GM12872 (cell line): Measurements from ENCODE around the gene WHRN.

Experiments
- TF ChIP-seq, protein P1 (sequence below): IDR thresholded peaks from 3 replicates; pipeline ENCODE4 v1.5.1; 2011; ENCODE audit warnings: low read depth, mild to moderate bottlenecking, low read length, moderate library complexity; ENCODE audit not compliant: insufficient read depth

WHRN gene

DNA sequence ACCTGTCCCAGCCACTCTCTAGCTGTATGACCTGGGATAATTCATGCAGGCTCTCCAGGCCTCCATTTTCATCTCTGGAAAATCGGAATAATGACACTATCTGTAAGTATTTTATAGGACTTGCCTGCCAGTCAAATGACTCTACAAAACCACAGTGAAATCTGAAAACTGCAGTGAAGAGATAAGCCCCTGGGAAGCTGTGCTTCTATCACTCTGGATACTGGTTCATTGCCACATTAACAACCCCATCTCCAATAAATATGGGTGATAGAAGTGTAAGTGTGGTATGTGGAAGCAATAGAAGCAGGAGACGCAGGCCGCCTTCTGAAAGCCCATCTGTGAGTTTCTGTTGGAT is 31.8 kb downstream of the WHRN start:
- TF ChIP-seq, protein P1, sequence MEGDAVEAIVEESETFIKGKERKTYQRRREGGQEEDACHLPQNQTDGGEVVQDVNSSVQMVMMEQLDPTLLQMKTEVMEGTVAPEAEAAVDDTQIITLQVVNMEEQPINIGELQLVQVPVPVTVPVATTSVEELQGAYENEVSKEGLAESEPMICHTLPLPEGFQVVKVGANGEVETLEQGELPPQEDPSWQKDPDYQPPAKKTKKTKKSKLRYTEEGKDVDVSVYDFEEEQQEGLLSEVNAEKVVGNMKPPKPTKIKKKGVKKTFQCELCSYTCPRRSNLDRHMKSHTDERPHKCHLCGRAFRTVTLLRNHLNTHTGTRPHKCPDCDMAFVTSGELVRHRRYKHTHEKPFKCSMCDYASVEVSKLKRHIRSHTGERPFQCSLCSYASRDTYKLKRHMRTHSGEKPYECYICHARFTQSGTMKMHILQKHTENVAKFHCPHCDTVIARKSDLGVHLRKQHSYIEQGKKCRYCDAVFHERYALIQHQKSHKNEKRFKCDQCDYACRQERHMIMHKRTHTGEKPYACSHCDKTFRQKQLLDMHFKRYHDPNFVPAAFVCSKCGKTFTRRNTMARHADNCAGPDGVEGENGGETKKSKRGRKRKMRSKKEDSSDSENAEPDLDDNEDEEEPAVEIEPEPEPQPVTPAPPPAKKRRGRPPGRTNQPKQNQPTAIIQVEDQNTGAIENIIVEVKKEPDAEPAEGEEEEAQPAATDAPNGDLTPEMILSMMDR: no peak

DNA sequence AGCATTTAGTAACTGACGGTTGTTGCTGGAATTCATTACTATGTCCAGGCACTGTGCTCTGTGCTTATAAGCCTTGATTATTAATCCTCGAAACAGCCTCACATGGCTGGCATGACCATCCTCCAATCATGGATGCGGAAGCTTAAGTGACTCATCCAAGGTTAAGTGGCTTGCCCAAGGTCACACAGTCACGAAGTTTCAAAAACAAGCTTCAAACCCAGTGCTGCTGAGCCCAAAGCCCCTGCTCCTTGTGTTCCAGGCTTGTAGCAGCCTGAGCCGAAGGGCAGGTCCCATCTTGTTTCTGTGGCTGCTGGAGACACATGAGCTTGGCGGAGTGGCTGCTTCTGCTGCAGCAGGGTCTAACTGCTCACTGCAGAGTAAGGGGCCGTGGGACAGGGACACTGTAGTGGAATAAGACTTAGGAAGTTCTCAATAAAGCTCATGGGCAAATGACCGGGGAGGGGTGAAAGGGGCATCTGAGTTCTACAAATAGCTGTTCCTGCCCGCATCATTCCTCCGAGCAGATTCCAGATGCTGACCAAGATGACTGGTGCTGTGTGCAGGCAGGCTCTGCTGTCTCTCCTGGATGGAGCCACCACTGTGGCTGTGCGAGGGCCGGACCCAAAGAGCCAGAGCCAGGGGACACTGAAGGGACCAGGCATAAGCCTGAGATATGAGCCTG is 32.4 kb downstream of the WHRN start:
- TF ChIP-seq, protein P1: no peak

- TF ChIP-seq, protein P1: no peak
These were observed 34.1 kb downstream of the WHRN start for GRCh38 chr9:114471157-114471556.

GRCh38 chr9:114470581-114470980 is 34.7 kb downstream of the WHRN start:
- TF ChIP-seq, protein P1: no peak

DNA sequence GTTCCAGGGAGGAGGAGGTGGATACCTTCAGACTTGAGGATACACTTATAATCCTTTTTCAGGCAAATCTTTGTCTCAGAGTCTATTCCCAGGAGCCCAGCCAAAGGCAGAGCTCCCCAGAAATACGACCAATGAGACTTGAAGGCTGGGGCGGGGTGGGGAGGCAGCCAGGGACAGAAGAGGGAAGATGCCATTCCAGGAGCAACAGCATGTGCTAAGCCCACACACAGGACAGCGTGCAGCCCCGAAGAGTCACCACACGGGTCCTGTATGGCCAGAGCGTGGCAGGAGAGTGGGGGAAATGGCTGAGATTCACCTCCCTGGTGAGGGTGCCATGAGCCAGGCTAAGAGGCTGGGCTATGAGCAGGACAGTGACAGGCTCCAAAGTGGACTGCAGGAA is 35.2 kb downstream of the WHRN start:
- TF ChIP-seq, protein P1: no peak

DNA sequence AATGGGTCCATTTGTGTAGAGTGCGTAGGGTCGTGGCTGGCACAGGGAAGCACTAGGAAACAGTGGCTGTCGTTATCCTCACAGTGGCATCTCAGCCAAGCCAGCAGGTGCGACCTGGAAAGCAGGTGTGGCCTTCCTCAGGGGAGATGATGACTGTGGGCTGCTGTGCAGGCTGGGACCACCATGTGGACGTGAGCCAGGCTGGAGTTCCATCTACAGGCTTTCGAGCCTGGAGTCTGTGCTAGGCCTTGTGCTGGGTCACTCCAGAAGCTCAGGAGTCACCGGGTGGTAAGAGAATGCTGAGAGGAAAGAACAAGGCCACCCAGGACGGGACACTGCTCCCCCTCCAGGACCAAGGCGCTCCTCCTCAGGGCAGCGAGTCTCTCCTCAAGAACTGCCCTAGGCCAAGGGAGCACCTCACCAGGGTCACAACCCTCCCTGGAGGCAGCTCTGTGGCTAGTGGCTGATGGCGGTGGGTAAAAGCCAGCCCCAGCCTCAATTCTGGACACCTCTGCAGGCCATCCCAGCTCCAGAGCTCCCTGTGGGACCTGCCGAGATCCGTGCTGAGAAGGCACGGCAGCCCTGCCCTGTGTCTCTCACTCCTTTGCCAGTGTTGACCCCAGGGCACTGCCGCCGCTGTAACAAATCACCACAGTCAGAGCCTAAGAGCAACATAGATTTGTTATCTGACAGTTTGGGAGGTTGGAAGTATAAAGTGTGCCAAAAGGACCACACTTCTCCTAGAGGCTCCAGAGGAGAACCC is 36.0 kb downstream of the WHRN start:
- TF ChIP-seq, protein P1: no peak

GRCh38 chr9:114467910-114468309 is 37.4 kb downstream of the WHRN start:
- TF ChIP-seq, protein P1: no peak
